Measurements from ENCODE around the gene NUP188. TPM values are rescaled to one million over a fixed set of nuclear protein-coding genes. Genes with fewer than 3 reads are reported as not detected.

The NUP188 gene
- total RNA-seq, 1 experiment from 2014 or later = 80.9 TPM

GRCh38 chr9:129007766-129008468, 60.4 kb downstream of the NUP188 start:
- BruUV-seq (replicated peaks) = TSS peak; percentile 25
- Mint-ChIP-seq H3K4me1 (ENCODE audit: low read depth, unreplicated experiment) (no peaks in the 10 kb centered on the region), H3K27me3 (ENCODE audit: insufficient read depth, unreplicated experiment) (no peaks in the 10 kb centered on the region), H3K36me3 (ENCODE audit: insufficient read depth, unreplicated experiment) (peaks cover 70% of the 10 kb centered on the region), H3K27ac (ENCODE audit: unreplicated experiment) (peak overlapping the region; percentile 78), H3K9me3 (ENCODE audit: unreplicated experiment) (no peaks in the 10 kb centered on the region), H3K4me3 (ENCODE audit: unreplicated experiment) (no peak overlapping the region)
- DNase-seq = no peak
- ChIA-PET POLR2A (no interaction called here), CTCF (interaction anchor here (3.1 kb wide), 1 partner anchor 21 kb away, joined by 10 read pairs; the partner anchor contains the start of gene SH3GLB2)
- no peak for TF ChIP-seq CTCF (IDR thresholded peaks at IDR 0.05; ENCODE audit: insufficient read depth in 1 of 2, low read depth in 1 of 2, low read length in 1 of 2, severe bottlenecking in 1 of 2, unreplicated experiment in 1 of 2)
- H3K4me1 ChIP-seq = no peaks in the 10 kb centered on the region
- H3K36me3 ChIP-seq (ENCODE audit: control insufficient read depth, insufficient read depth, low read length) = peaks cover 2% of the 10 kb centered on the region
- H3K27me3 ChIP-seq (replicated peaks; ENCODE audit: control insufficient read depth, insufficient read depth, low read length) = no peaks in the 10 kb centered on the region
- intact Hi-C loops (cut with micrococcal nuclease; ENCODE audit: unreplicated experiment) = loop anchor here (2.0 kb wide), 1 partner anchor 21 kb away; the partner anchor contains the start of gene SH3GLB2
- H3K9me3 ChIP-seq = no peaks in the 10 kb centered on the region
- no peak overlapping the region for H3K4me3 ChIP-seq (ENCODE audit: low read depth, low read length)

- no peak for DNase-seq
- intact Hi-C loops (cut with micrococcal nuclease; ENCODE audit: unreplicated experiment) = no loop called here
- POLR2A ChIA-PET = no interaction called here
- Histone ChIP-seq H3K4me1 (no peaks in the 10 kb centered on the region), H3K27me3 (replicated peaks; ENCODE audit: control insufficient read depth, insufficient read depth, low read length) (no peaks in the 10 kb centered on the region), H3K36me3 (ENCODE audit: control insufficient read depth, insufficient read depth, low read length) (peaks cover 5% of the 10 kb centered on the region), H3K4me3 (ENCODE audit: low read depth, low read length) (no peak overlapping the region), H3K9me3 (no peaks in the 10 kb centered on the region)
- H3K27ac Mint-ChIP-seq (ENCODE audit: unreplicated experiment) = peak overlapping the region; percentile 19
- H3K36me3 Mint-ChIP-seq (ENCODE audit: insufficient read depth, unreplicated experiment) = peaks cover 64% of the 10 kb centered on the region
- no peaks in the 10 kb centered on the region for H3K4me1 Mint-ChIP-seq (ENCODE audit: low read depth, unreplicated experiment)
- BruUV-seq (replicated peaks) = no TSS peak
- H3K27me3 Mint-ChIP-seq (ENCODE audit: insufficient read depth, unreplicated experiment) = no peaks in the 10 kb centered on the region
- H3K9me3 Mint-ChIP-seq (ENCODE audit: unreplicated experiment) = no peaks in the 10 kb centered on the region
- CTCF ChIA-PET = interaction anchor here (3.1 kb wide), 1 partner anchor 20 kb away, joined by 10 read pairs; the partner anchor contains the start of gene SH3GLB2
- TF ChIP-seq CTCF (IDR thresholded peaks at IDR 0.05; ENCODE audit: insufficient read depth in 1 of 2, low read depth in 1 of 2, low read length in 1 of 2, severe bottlenecking in 1 of 2, unreplicated experiment in 1 of 2) = no peak
- H3K4me3 Mint-ChIP-seq (ENCODE audit: unreplicated experiment) = no peak overlapping the region
These were observed 61.0 kb downstream of the NUP188 start for GRCh38 chr9:129008469-129008965.

GRCh38 chr9:129008986-129009583, 61.6 kb downstream of the NUP188 start:
- Mint-ChIP-seq H3K4me3 (ENCODE audit: unreplicated experiment) (no peak overlapping the region), H3K27ac (ENCODE audit: unreplicated experiment) (peak overlapping the region; percentile 19), H3K9me3 (ENCODE audit: unreplicated experiment) (no peaks in the 10 kb centered on the region), H3K27me3 (ENCODE audit: insufficient read depth, unreplicated experiment) (no peaks in the 10 kb centered on the region), H3K4me1 (ENCODE audit: low read depth, unreplicated experiment) (no peaks in the 10 kb centered on the region), H3K36me3 (ENCODE audit: insufficient read depth, unreplicated experiment) (peaks cover 62% of the 10 kb centered on the region)
- ChIA-PET CTCF (interaction anchor here (3.1 kb wide), 1 partner anchor 20 kb away, joined by 10 read pairs; the partner anchor contains the start of gene SH3GLB2), POLR2A (no interaction called here)
- no peak for DNase-seq
- Histone ChIP-seq H3K9me3 (no peaks in the 10 kb centered on the region), H3K36me3 (ENCODE audit: control insufficient read depth, insufficient read depth, low read length) (peaks cover 5% of the 10 kb centered on the region), H3K4me1 (no peaks in the 10 kb centered on the region), H3K4me3 (ENCODE audit: low read depth, low read length) (no peak overlapping the region), H3K27me3 (replicated peaks; ENCODE audit: control insufficient read depth, insufficient read depth, low read length) (no peaks in the 10 kb centered on the region)
- no TSS peak for BruUV-seq (replicated peaks)
- intact Hi-C loops (cut with micrococcal nuclease; ENCODE audit: unreplicated experiment) = no loop called here
- TF ChIP-seq CTCF (IDR thresholded peaks at IDR 0.05; ENCODE audit: insufficient read depth in 1 of 2, low read depth in 1 of 2, low read length in 1 of 2, severe bottlenecking in 1 of 2, unreplicated experiment in 1 of 2) = no peak
